HG02938 (cell line): ENCODE measurements around the gene KNTC1.
"Not testable (repeated sequence)": the region's sequence is repeated elsewhere in the genome, so short reads cannot be mapped to it uniquely, and the experiment has no call there.

Experiments used
- ATAC-seq: cut with Tn5 transposase; IDR thresholded peaks from one replicate; pipeline ENCODE4 v1.9.1; 2021; ENCODE audit warnings: mild to moderate bottlenecking, moderate library complexity; ENCODE audit not compliant: unreplicated experiment

The KNTC1 gene

GRCh38 chr12:122505419-122506051 is 21.5 kb upstream of the KNTC1 start:
- ATAC-seq: no peak

- no peak for ATAC-seq
These were observed 20.6 kb upstream of the KNTC1 start for GRCh38 chr12:122506393-122506938.

GRCh38 chr12:122508163-122508562 is 18.9 kb upstream of the KNTC1 start:
- no peak for ATAC-seq

GRCh38 chr12:122513028-122513427 is 14.0 kb upstream of the KNTC1 start:
- ATAC-seq: not testable (repeated sequence)

- no peak for ATAC-seq
These were observed 13.4 kb upstream of the KNTC1 start for GRCh38 chr12:122513660-122514059.

GRCh38 chr12:122515275-122515674 is 11.8 kb upstream of the KNTC1 start:
- no peak for ATAC-seq

GRCh38 chr12:122516544-122517361 is 10.3 kb upstream of the KNTC1 start:
- no peak for ATAC-seq

- ATAC-seq: no peak
These were observed 9.2 kb upstream of the KNTC1 start for GRCh38 chr12:122517877-122518276.

GRCh38 chr12:122518908-122519307 is 8.1 kb upstream of the KNTC1 start:
- no peak for ATAC-seq

- ATAC-seq: no peak
These were observed 7.6 kb upstream of the KNTC1 start for GRCh38 chr12:122519418-122519817.

GRCh38 chr12:122520676-122521075 is 6.4 kb upstream of the KNTC1 start:
- no peak for ATAC-seq

GRCh38 chr12:122523280-122523679 is 3.8 kb upstream of the KNTC1 start:
- no peak for ATAC-seq

GRCh38 chr12:122523846-122524718 is 3.0 kb upstream of the KNTC1 start:
- no peak for ATAC-seq

- no peak for ATAC-seq
These were observed 462 bp downstream of the KNTC1 start for GRCh38 chr12:122527478-122527944.

GRCh38 chr12:122528582-122528981 is 1.5 kb downstream of the KNTC1 start:
- ATAC-seq: no peak

GRCh38 chr12:122528992-122529391 is 1.9 kb downstream of the KNTC1 start:
- ATAC-seq: no peak

GRCh38 chr12:122533856-122534255 is 6.8 kb downstream of the KNTC1 start:
- no peak for ATAC-seq

GRCh38 chr12:122537021-122537420 is 10.0 kb downstream of the KNTC1 start:
- ATAC-seq: no peak

GRCh38 chr12:122538496-122538895 is 11.4 kb downstream of the KNTC1 start:
- ATAC-seq: no peak

GRCh38 chr12:122544537-122544936 is 17.5 kb downstream of the KNTC1 start:
- no peak for ATAC-seq

- peak; percentile 72 for ATAC-seq
These were observed 18.8 kb downstream of the KNTC1 start for GRCh38 chr12:122545855-122546254.
